GM19467 (cell line): Measurements from ENCODE around the gene MGLL.
A peak's percentile ranks its signal among the peaks of the same experiment; 100 is the strongest.

ENCODE experiments used
- ATAC-seq: cut with Tn5 transposase; IDR thresholded peaks from one replicate; pipeline ENCODE4 v1.9.1; 2021; ENCODE audit warnings: mild to moderate bottlenecking, moderate library complexity; ENCODE audit not compliant: unreplicated experiment

Gene MGLL

GRCh38 chr3:127760791-127761440 is 61.4 kb downstream of the MGLL start:
- no peak for ATAC-seq

- no peak for ATAC-seq
Observed at GRCh38 chr3:127760361-127760760, 62.0 kb downstream of the MGLL start.

GRCh38 chr3:127759826-127760225 is 62.5 kb downstream of the MGLL start:
- ATAC-seq = no peak

- ATAC-seq = no peak
Observed at GRCh38 chr3:127758013-127758412, 64.3 kb downstream of the MGLL start.

- ATAC-seq = no peak
Observed at GRCh38 chr3:127755305-127755681, 67.0 kb downstream of the MGLL start.

GRCh38 chr3:127754411-127755304 is 67.7 kb downstream of the MGLL start:
- no peak for ATAC-seq

GRCh38 chr3:127753898-127754410 is 68.4 kb downstream of the MGLL start:
- no peak for ATAC-seq

- no peak for ATAC-seq
Observed at GRCh38 chr3:127753338-127753737, 69.0 kb downstream of the MGLL start.

- no peak for ATAC-seq
Observed at GRCh38 chr3:127751782-127752181, 70.5 kb downstream of the MGLL start.

- no peak for ATAC-seq
Observed at GRCh38 chr3:127751163-127751621, 71.1 kb downstream of the MGLL start.

GRCh38 chr3:127750226-127751031 is 71.9 kb downstream of the MGLL start:
- ATAC-seq = peak; percentile 34

- ATAC-seq = no peak
Observed at GRCh38 chr3:127749787-127750225, 72.5 kb downstream of the MGLL start.

- no peak for ATAC-seq
Observed at GRCh38 chr3:127749361-127749760, 73.0 kb downstream of the MGLL start.

- ATAC-seq = no peak
Observed at GRCh38 chr3:127748754-127749327, 73.5 kb downstream of the MGLL start.

GRCh38 chr3:127747751-127748521 is 74.4 kb downstream of the MGLL start:
- ATAC-seq = no peak

GRCh38 chr3:127747066-127747465 is 75.2 kb downstream of the MGLL start:
- ATAC-seq = no peak

GRCh38 chr3:127746400-127747057 is 75.8 kb downstream of the MGLL start:
- ATAC-seq = no peak

GRCh38 chr3:127745656-127746399 is 76.5 kb downstream of the MGLL start:
- no peak for ATAC-seq

- ATAC-seq = no peak
Observed at GRCh38 chr3:127744875-127745274, 77.4 kb downstream of the MGLL start.
